GM12878 (cell line): ENCODE results near the gene ADD1. TPM values are rescaled to one million over a fixed set of nuclear protein-coding genes. Genes with fewer than 3 reads are reported as not detected.
A peak's percentile ranks its signal among the peaks of the same experiment; 100 is the strongest.

Experiments
- ATAC-seq: fragments of 200-7000 bp; cut with Tn5 transposase; 3 replicates; pipeline ENCODE4 v1.9.1; 2020; ENCODE audit warnings: mild to moderate bottlenecking, moderate library complexity
- BruUV-seq: library from RNA; stranded (reverse); fragments of 400-500 nt; replicated peaks from 2 replicates; lab custom pipeline; 2021; lab: Mats Ljungman, UMichigan
- CTCF ChIA-PET: fragments of 300-600 bp; sonication (Branson Sonifier 250); formaldehyde crosslinking; extraction: SDS; loops from one replicate; lab custom pipeline; 2021; ENCODE audit warnings: inconsistent platforms; lab: Yijun Ruan, JAX
- POLR2A ChIA-PET: fragments of 350-600 bp; formaldehyde crosslinking; extraction: SDS; loops from one replicate; lab custom pipeline; 2021; ENCODE audit warnings: inconsistent platforms; lab: Charles Lee
- RAD21 ChIA-PET: fragments of 300-600 bp; sonication (Branson Sonifier 250); formaldehyde crosslinking; loops from one replicate; lab custom pipeline; 2023; ENCODE audit warnings: antibody characterized with exemption; ENCODE audit not compliant: unreplicated experiment; lab: Charles Lee
- SMC1A ChIA-PET: fragments of 300-600 bp; sonication (Branson Sonifier 250); formaldehyde crosslinking; loops from one replicate; lab custom pipeline; 2023; ENCODE audit not compliant: unreplicated experiment, uncharacterized antibody; lab: Charles Lee
- DNase-seq: peaks from one replicate; pipeline ENCODE4 v3.0.0-alpha.2; 2011; ENCODE audit warnings: low read depth, low spot score
- FAIRE-seq: peaks from 3 replicates; lab custom pipeline; 2011; peaks lifted over from hg19 to GRCh38; lab: Jason Lieb, UNC
- H2AFZ ChIP-seq: 2 replicates; pipeline ENCODE4 v1.6.0; 2011; ENCODE audit warnings: low read depth, low read length, control low read depth; ENCODE audit not compliant: control insufficient read depth
- H3K27ac ChIP-seq: 2 replicates; pipeline ENCODE4 v1.5.1; 2011; ENCODE audit warnings: control low read depth; ENCODE audit not compliant: control insufficient read depth, insufficient read depth
- H3K27me3 ChIP-seq, 2 experiments: replicated peaks in 1 of 2; 2 replicates each; pipeline versions ENCODE4 v1.6.0 to v1.6.1; 2011; ENCODE audit warnings: low read length in 1 of 2; ENCODE audit not compliant: control insufficient read depth in 2 of 2, insufficient read depth in 2 of 2
- H3K36me3 ChIP-seq, 2 experiments: 2 replicates each; pipeline ENCODE4 v1.5.1; 2011; ENCODE audit warnings: low read length in 1 of 2; ENCODE audit not compliant: control insufficient read depth in 2 of 2, insufficient read depth in 2 of 2
- H3K4me1 ChIP-seq: 2 replicates; pipeline ENCODE4 v1.6.1; 2011; ENCODE audit warnings: mild to moderate bottlenecking, low read length, moderate library complexity, mixed read lengths; ENCODE audit not compliant: control insufficient read depth, insufficient read depth
- H3K4me2 ChIP-seq: 2 replicates; pipeline ENCODE4 v1.6.0; 2011; ENCODE audit warnings: control low read depth; ENCODE audit not compliant: control insufficient read depth, insufficient read depth
- H3K4me3 ChIP-seq: fragments of 200-600 bp; sonication (generic); 2 replicates; pipeline ENCODE4 v1.5.1; 2016
- H3K79me2 ChIP-seq: 2 replicates; pipeline ENCODE4 v1.6.0; 2011; ENCODE audit warnings: low read length; ENCODE audit not compliant: control insufficient read depth, insufficient read depth
- H3K9ac ChIP-seq: 2 replicates; pipeline ENCODE4 v1.8.0; 2011; ENCODE audit warnings: low read length, control low read depth, mixed read lengths; ENCODE audit not compliant: control insufficient read depth, insufficient read depth
- H3K9me3 ChIP-seq: replicated peaks from 3 replicates; pipeline ENCODE4 v1.5.1; 2011; ENCODE audit warnings: mild to moderate bottlenecking, low read length; ENCODE audit not compliant: control insufficient read depth, insufficient read depth
- H4K20me1 ChIP-seq: 2 replicates; pipeline ENCODE4 v1.6.0; 2011; ENCODE audit not compliant: control insufficient read depth, insufficient read depth
- CBX3 ChIP-seq: fragments of 200-600 bp; sonication (generic); IDR thresholded peaks from 2 replicates; pipeline ENCODE4 v1.6.1; 2016; ENCODE audit warnings: low read depth, borderline replicate concordance
- E2F8 ChIP-seq: fragments of 450-650 bp; IDR thresholded peaks from 2 replicates; pipeline ENCODE4 v1.6.1; 2018; ENCODE audit warnings: mild to moderate bottlenecking, low read depth, moderate library complexity; ENCODE audit not compliant: partially characterized antibody
- ESRRA ChIP-seq: IDR thresholded peaks from 2 replicates; pipeline ENCODE4 v1.6.1; 2012; ENCODE audit warnings: mild to moderate bottlenecking, low read length, improper control_type of control experiment
- FOXK2 ChIP-seq: fragments of 450-650 bp; IDR thresholded peaks from 2 replicates; pipeline ENCODE4 v1.6.1; 2017; ENCODE audit warnings: mild to moderate bottlenecking, moderate library complexity
- MTA2 ChIP-seq: fragments of 450-650 bp; IDR thresholded peaks from 2 replicates; pipeline ENCODE4 v1.6.1; 2016; ENCODE audit warnings: low read depth, mild to moderate bottlenecking, moderate library complexity
- MYB ChIP-seq: fragments of 150-350 bp; IDR thresholded peaks from 2 replicates; pipeline ENCODE4 v1.6.1; 2014; ENCODE audit warnings: mild to moderate bottlenecking, low read depth, low read length, borderline replicate concordance
- MYC ChIP-seq: IDR thresholded peaks from 2 replicates; pipeline ENCODE4 v1.6.1; 2011; ENCODE audit warnings: mild to moderate bottlenecking, low read length, moderate library complexity, inconsistent platforms; ENCODE audit not compliant: insufficient read depth, insufficient replicate concordance, insufficient read length, severe bottlenecking
- NKRF ChIP-seq: fragments of 450-650 bp; conservative IDR thresholded peaks from 2 replicates; pipeline ENCODE4 v1.6.1; 2017; ENCODE audit warnings: mild to moderate bottlenecking, moderate library complexity
- PAX5 ChIP-seq: IDR thresholded peaks from 2 replicates; pipeline ENCODE4 v1.6.1; 2011; ENCODE audit warnings: low read depth, low read length, borderline replicate concordance
- RBBP5 ChIP-seq: fragments of 200-600 bp; sonication (generic); conservative IDR thresholded peaks from 2 replicates; pipeline ENCODE4 v1.6.1; 2016
- RFX5 ChIP-seq: IDR thresholded peaks from 2 replicates; pipeline ENCODE4 v1.6.1; 2011; ENCODE audit warnings: low read depth, low read length, improper control_type of control experiment
- SPI1 ChIP-seq: IDR thresholded peaks from 2 replicates; pipeline ENCODE4 v1.6.1; 2011; ENCODE audit warnings: low read depth, mild to moderate bottlenecking, low read length, moderate library complexity, borderline replicate concordance; ENCODE audit not compliant: insufficient read depth
- SRF ChIP-seq, 2 experiments: IDR thresholded peaks; 2 replicates each; pipeline ENCODE4 v1.6.1; 2011; ENCODE audit warnings: low read depth in 2 of 2, low read length in 2 of 2, mild to moderate bottlenecking in 1 of 2, moderate library complexity in 1 of 2
- WGBS: methylation state at CpG from one replicate; pipeline ENCODE4 v1.1.6; 2016; ENCODE audit warnings: low lambda C conversion rate; ENCODE audit not compliant: insufficient replicate concordance, insufficient coverage; ENCODE audit errors: missing lambda C conversion rate; 5-methylcytosine and 5-hydroxymethylcytosine counted together
- in situ Hi-C: fragments of 300-500 bp; cut with MboI; formaldehyde crosslinking; loops from 9 replicates; pipeline ENCODE4 v1.14.3; 2018; ENCODE audit warnings: mixed read lengths
- intact Hi-C: fragments of 100-400 bp; cut with micrococcal nuclease; formaldehyde crosslinking; loops from one replicate; pipeline ENCODE4 v1.14.2; 2022; ENCODE audit not compliant: unreplicated experiment
- polyA plus RNA-seq, 11 experiments: library from polyadenylated mRNA; depleted of rRNA in 4 of 11; unstranded in 6 of 11; stranded (reverse) in 5 of 11; fragments of >200 nt; fragmentation: Nextera tagmentation in 4 of 11; fragmentation: Illumina TruSeq in 1 of 11; extraction: Ambion mirVana in 4 of 11; extraction: Trizol in 1 of 11; gene quantifications; 1 replicate in 1 of 11; 2 replicates in 10 of 11; pipeline versions ENCODE4 v1.2.1 to v1.2.3, GENCODE V29; 2011 to 2016; ENCODE audit warnings: inconsistent platforms in 2 of 11, missing spikeins in 2 of 11, low read depth in 1 of 11
- total RNA-seq, 4 experiments: library from RNA; depleted of rRNA in 3 of 4; stranded (reverse); fragments of >200 nt in 3 of 4; fragmentation: Illumina TruSeq in 1 of 4; extraction: Trizol in 1 of 4; gene quantifications; 2 replicates each; pipeline versions ENCODE4 v1.2.1 to v1.2.3, GENCODE V29; 2013 to 2021
- TF ChIP-seq, protein P1 (sequence below): IDR thresholded peaks from 2 replicates; pipeline ENCODE4 v1.6.1; 2012; ENCODE audit warnings: low read depth, low read length, improper control_type of control experiment

The ADD1 gene
- total and polyA plus RNA-seq, 10 of the 15 experiments (the other 5 are each of a cell fraction or from before 2014, with no cell fraction given), result 21.6 to 182 (median 105) TPM

DNA sequence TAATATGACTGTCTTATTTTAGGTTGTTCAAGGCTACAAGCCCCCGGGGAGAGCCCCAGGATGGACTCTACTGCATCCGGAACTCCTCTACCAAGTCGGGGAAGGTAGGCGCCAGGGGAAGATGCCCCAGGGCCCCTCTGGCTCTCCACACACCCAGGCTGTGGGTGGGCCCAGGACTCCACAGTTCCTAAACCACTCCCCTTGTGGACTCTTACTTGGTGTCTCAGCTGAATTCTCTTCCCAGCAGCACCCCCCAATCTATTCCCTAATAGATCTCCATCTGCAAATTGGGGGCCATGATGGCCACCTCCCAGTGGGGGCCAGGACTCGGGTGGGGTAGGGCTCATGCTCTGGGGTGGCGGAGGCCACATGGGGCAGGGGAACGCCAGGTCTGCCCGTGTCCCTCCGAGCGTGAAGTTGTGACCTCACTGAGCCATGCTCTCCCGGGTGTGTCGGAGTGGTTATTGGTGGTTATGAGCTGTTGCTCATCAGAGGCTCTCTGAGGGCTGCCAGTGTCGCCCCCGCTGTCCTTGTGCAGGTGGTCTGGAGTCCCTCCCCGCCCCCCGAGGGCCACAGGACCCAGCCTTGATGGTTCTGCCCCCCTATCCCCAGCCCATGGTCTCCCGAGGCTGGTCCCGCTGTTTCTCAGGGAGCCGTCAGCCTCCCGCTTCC lies 11.2 kb upstream of the ADD1 start:
- Histone ChIP-seq H3K27me3 (no peaks in the 10 kb centered on the region), H3K9me3 (no peaks in the 10 kb centered on the region), H2AFZ (peak overlapping the region; percentile 19; the same call in 1 of the 2 replicates), H3K4me3 (no peak overlapping the region), H3K79me2 (no peaks in the 10 kb centered on the region), H4K20me1 (no peaks in the 10 kb centered on the region), H3K27ac (peak overlapping the region; percentile 59), H3K4me2 (peak overlapping the region; percentile 6), H3K9ac (0 out of 2 replicates have a peak overlapping the region, but pooled peaks have one; percentile 43), H3K4me1 (peaks cover 39% of the 10 kb centered on the region), H3K36me3 (peaks cover 15 to 22% of the 10 kb centered on the region in 2 experiments; a peak in 3 of 4 replicates)
- DNase-seq (no peak), ATAC-seq (peak; percentile 93), FAIRE-seq (peak; percentile 89)
- no TSS peak for BruUV-seq
- ChIA-PET RAD21 (interaction anchor here (1.0 to 1.1 kb wide), 2 partner anchors 45 to 46 kb away, joined by 3 to 4 read pairs; no protein-coding TSS in a partner anchor), POLR2A (interaction anchor here (0.8 kb wide), 1 partner anchor 82 kb away, joined by 3 read pairs; no protein-coding TSS in a partner anchor), SMC1A (interaction anchor here (0.6 to 1.4 kb wide), 3 partner anchors 17 to 956 kb away, joined by 3 to 4 read pairs (median 3); no protein-coding TSS in a partner anchor), CTCF (interaction anchor here (1.0 kb wide), 1 partner anchor 68 kb away, joined by 3 read pairs; no protein-coding TSS in a partner anchor)
- in situ Hi-C loops, result no loop called here
- 11% methylated on average over 19 of the region's 20 CpGs for WGBS
- intact Hi-C loops, result no loop called here
- TF ChIP-seq MYC (no peak), RFX5 (no peak), NKRF (no peak), RBBP5 (no peak), FOXK2 (no peak), CBX3 (no peak), SPI1 (no peak), PAX5 (peak; percentile 98), MTA2 (no peak), ESRRA (no peak), SRF (IDR thresholded peaks at IDR 0.05; ENCODE audit: low read depth in 2 of 2, low read length in 2 of 2) (no peak), E2F8 (no peak), MYB (no peak)
- TF ChIP-seq, protein P1, sequence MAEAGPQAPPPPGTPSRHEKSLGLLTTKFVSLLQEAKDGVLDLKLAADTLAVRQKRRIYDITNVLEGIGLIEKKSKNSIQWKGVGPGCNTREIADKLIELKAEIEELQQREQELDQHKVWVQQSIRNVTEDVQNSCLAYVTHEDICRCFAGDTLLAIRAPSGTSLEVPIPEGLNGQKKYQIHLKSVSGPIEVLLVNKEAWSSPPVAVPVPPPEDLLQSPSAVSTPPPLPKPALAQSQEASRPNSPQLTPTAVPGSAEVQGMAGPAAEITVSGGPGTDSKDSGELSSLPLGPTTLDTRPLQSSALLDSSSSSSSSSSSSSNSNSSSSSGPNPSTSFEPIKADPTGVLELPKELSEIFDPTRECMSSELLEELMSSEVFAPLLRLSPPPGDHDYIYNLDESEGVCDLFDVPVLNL, result no peak
